ENCODE results near the gene GRM8.

Gene GRM8

GRCh38 chr7:126728967-126729366, 523.8 kb downstream of the GRM8 start:
- Histone ChIP-seq H2BK15ac (ENCODE audit: low read depth, poor library complexity, severe bottlenecking) (no peak overlapping the region), H3K4me1 (ENCODE audit: control insufficient read depth, insufficient read depth, low read depth, low read length) (peaks cover 3% of the 10 kb centered on the region), H3K27me3 (ENCODE audit: control insufficient read depth in 1 of 2, insufficient read depth in 1 of 2, low read length in 2 of 2) (no peaks in the 10 kb centered on the region), H4K8ac (ENCODE audit: low read length) (peak overlapping the region; percentile 30), H2BK12ac (ENCODE audit: low read length in 2 of 2) (peak overlapping the region in 1 of 2 experiments; percentile 72), H3K4ac (ENCODE audit: low read depth in 1 of 2, low read length in 2 of 2) (no peak overlapping the region), H3K18ac (ENCODE audit: low read depth in 1 of 2, low read length in 2 of 2) (peak overlapping the region in 1 of 2 experiments; percentile 5), H3K4me3 (ENCODE audit: insufficient read depth in 1 of 2, low read depth in 1 of 2, low read length in 2 of 2) (no peak overlapping the region), H3K27ac (ENCODE audit: low read length, poor library complexity, severe bottlenecking) (no peak overlapping the region), H2BK120ac (ENCODE audit: low read depth, low read length) (no peak overlapping the region), H3K36me3 (ENCODE audit: control insufficient read depth in 1 of 2, insufficient read depth in 2 of 2, low read depth in 1 of 2, low read length in 2 of 2) (no peaks in the 10 kb centered on the region), H2AFZ (ENCODE audit: low read depth, low read length) (peak overlapping the region; percentile 27), H3K23ac (ENCODE audit: low read length in 2 of 2) (no peak overlapping the region), H3K4me2 (ENCODE audit: low read length, poor library complexity, severe bottlenecking) (no peak overlapping the region), H3K14ac (ENCODE audit: low read length in 2 of 2) (peak overlapping the region in 1 of 2 experiments; percentile 60), H3K9ac (ENCODE audit: low read length) (no peak overlapping the region), H2BK5ac (ENCODE audit: low read depth, low read length, poor library complexity, severe bottlenecking) (no peak overlapping the region), H4K91ac (ENCODE audit: low read length) (peak overlapping the region; percentile 2), H3K79me1 (replicated peaks; ENCODE audit: low read length, poor library complexity, severe bottlenecking) (no peaks in the 10 kb centered on the region), H2AK5ac (ENCODE audit: low read length, severe bottlenecking) (no peak overlapping the region), H3K9me3 (ENCODE audit: control insufficient read depth, low read length) (no peaks in the 10 kb centered on the region)
- no peak for DNase-seq
- WGBS, result 75% methylated on average over 2 of the region's 2 CpGs

- Histone ChIP-seq H2BK5ac (ENCODE audit: low read depth, low read length, poor library complexity, severe bottlenecking) (no peak overlapping the region), H3K23ac (ENCODE audit: low read length in 2 of 2) (no peak overlapping the region), H3K79me1 (replicated peaks; ENCODE audit: low read length, poor library complexity, severe bottlenecking) (no peaks in the 10 kb centered on the region), H4K91ac (ENCODE audit: low read length) (no peak overlapping the region), H4K8ac (ENCODE audit: low read length) (no peak overlapping the region), H3K4ac (ENCODE audit: low read depth in 1 of 2, low read length in 2 of 2) (no peak overlapping the region), H3K4me2 (ENCODE audit: low read length, poor library complexity, severe bottlenecking) (no peak overlapping the region), H3K14ac (ENCODE audit: low read length in 2 of 2) (no peak overlapping the region), H3K4me3 (ENCODE audit: insufficient read depth in 1 of 2, low read depth in 1 of 2, low read length in 2 of 2) (no peak overlapping the region), H3K9ac (ENCODE audit: low read length) (no peak overlapping the region), H3K27ac (ENCODE audit: low read length, poor library complexity, severe bottlenecking) (peak overlapping the region; percentile 2), H3K36me3 (ENCODE audit: control insufficient read depth in 1 of 2, insufficient read depth in 2 of 2, low read depth in 1 of 2, low read length in 2 of 2) (no peaks in the 10 kb centered on the region), H3K27me3 (ENCODE audit: control insufficient read depth in 1 of 2, insufficient read depth in 1 of 2, low read length in 2 of 2) (no peaks in the 10 kb centered on the region), H3K18ac (ENCODE audit: low read depth in 1 of 2, low read length in 2 of 2) (peak overlapping the region in 1 of 2 experiments; percentile 77), H2BK12ac (ENCODE audit: low read length in 2 of 2) (peak overlapping the region in 1 of 2 experiments; percentile 37), H3K4me1 (ENCODE audit: control insufficient read depth, insufficient read depth, low read depth, low read length) (peaks cover 3% of the 10 kb centered on the region), H2AFZ (ENCODE audit: low read depth, low read length) (peak overlapping the region; percentile 20), H2AK5ac (ENCODE audit: low read length, severe bottlenecking) (no peak overlapping the region), H2BK15ac (ENCODE audit: low read depth, poor library complexity, severe bottlenecking) (no peak overlapping the region), H2BK120ac (ENCODE audit: low read depth, low read length) (no peak overlapping the region), H3K9me3 (ENCODE audit: control insufficient read depth, low read length) (no peaks in the 10 kb centered on the region)
- 34% methylated on average over 5 of the region's 5 CpGs for WGBS
- DNase-seq, result peak; percentile 62
Observed at GRCh38 chr7:126727930-126728391, 524.8 kb downstream of the GRM8 start.

- Histone ChIP-seq H2BK5ac (ENCODE audit: low read depth, low read length, poor library complexity, severe bottlenecking) (no peak overlapping the region), H4K8ac (ENCODE audit: low read length) (no peak overlapping the region), H3K9ac (ENCODE audit: low read length) (no peak overlapping the region), H3K18ac (ENCODE audit: low read depth in 1 of 2, low read length in 2 of 2) (no peak overlapping the region), H2BK12ac (ENCODE audit: low read length in 2 of 2) (no peak overlapping the region), H4K91ac (ENCODE audit: low read length) (no peak overlapping the region), H3K23ac (ENCODE audit: low read length in 2 of 2) (no peak overlapping the region), H3K79me1 (replicated peaks; ENCODE audit: low read length, poor library complexity, severe bottlenecking) (no peaks in the 10 kb centered on the region), H3K4me1 (ENCODE audit: control insufficient read depth, insufficient read depth, low read depth, low read length) (peaks cover 3% of the 10 kb centered on the region), H2BK15ac (ENCODE audit: low read depth, poor library complexity, severe bottlenecking) (no peak overlapping the region), H3K4me3 (ENCODE audit: insufficient read depth in 1 of 2, low read depth in 1 of 2, low read length in 2 of 2) (no peak overlapping the region), H2AFZ (ENCODE audit: low read depth, low read length) (no peak overlapping the region), H3K27ac (ENCODE audit: low read length, poor library complexity, severe bottlenecking) (peak overlapping the region; percentile 30), H3K14ac (ENCODE audit: low read length in 2 of 2) (no peak overlapping the region), H2BK120ac (ENCODE audit: low read depth, low read length) (no peak overlapping the region), H3K4me2 (ENCODE audit: low read length, poor library complexity, severe bottlenecking) (no peak overlapping the region), H2AK5ac (ENCODE audit: low read length, severe bottlenecking) (no peak overlapping the region), H3K36me3 (ENCODE audit: control insufficient read depth in 1 of 2, insufficient read depth in 2 of 2, low read depth in 1 of 2, low read length in 2 of 2) (no peaks in the 10 kb centered on the region), H3K27me3 (ENCODE audit: control insufficient read depth in 1 of 2, insufficient read depth in 1 of 2, low read length in 2 of 2) (no peaks in the 10 kb centered on the region), H3K9me3 (ENCODE audit: control insufficient read depth, low read length) (no peaks in the 10 kb centered on the region), H3K4ac (ENCODE audit: low read depth in 1 of 2, low read length in 2 of 2) (no peak overlapping the region)
- WGBS, result 88% methylated on average over 4 of the region's 4 CpGs
- no peak for DNase-seq
Observed at GRCh38 chr7:126723966-126724544, 528.7 kb downstream of the GRM8 start.

- H3K14ac ChIP-seq (ENCODE audit: low read length in 2 of 2), result no peak overlapping the region
- H3K18ac ChIP-seq (ENCODE audit: low read depth in 1 of 2, low read length in 2 of 2), result no peak overlapping the region
- no peak overlapping the region for H4K91ac ChIP-seq (ENCODE audit: low read length)
- no peak overlapping the region for H2AK5ac ChIP-seq (ENCODE audit: low read length, severe bottlenecking)
- no peak overlapping the region for H2BK5ac ChIP-seq (ENCODE audit: low read depth, low read length, poor library complexity, severe bottlenecking)
- H3K27me3 ChIP-seq (ENCODE audit: control insufficient read depth in 1 of 2, insufficient read depth in 1 of 2, low read length in 2 of 2), result no peaks in the 10 kb centered on the region
- 91% methylated on average over 2 of the region's 2 CpGs for WGBS
- H3K36me3 ChIP-seq (ENCODE audit: control insufficient read depth in 1 of 2, insufficient read depth in 2 of 2, low read depth in 1 of 2, low read length in 2 of 2), result no peaks in the 10 kb centered on the region
- no peaks in the 10 kb centered on the region for H3K4me1 ChIP-seq (ENCODE audit: control insufficient read depth, insufficient read depth, low read depth, low read length)
- H3K9ac ChIP-seq (ENCODE audit: low read length), result no peak overlapping the region
- no peak for DNase-seq
- H3K23ac ChIP-seq (ENCODE audit: low read length in 2 of 2), result no peak overlapping the region
- H3K4ac ChIP-seq (ENCODE audit: low read depth in 1 of 2, low read length in 2 of 2), result no peak overlapping the region
- no peak overlapping the region for H3K4me2 ChIP-seq (ENCODE audit: low read length, poor library complexity, severe bottlenecking)
- no peak overlapping the region for H2AFZ ChIP-seq (ENCODE audit: low read depth, low read length)
- H3K9me3 ChIP-seq (ENCODE audit: control insufficient read depth, low read length), result no peaks in the 10 kb centered on the region
- no peak overlapping the region for H2BK120ac ChIP-seq (ENCODE audit: low read depth, low read length)
- no peak overlapping the region for H4K8ac ChIP-seq (ENCODE audit: low read length)
- H3K4me3 ChIP-seq (ENCODE audit: insufficient read depth in 1 of 2, low read depth in 1 of 2, low read length in 2 of 2), result no peak overlapping the region
- H3K79me1 ChIP-seq (replicated peaks; ENCODE audit: low read length, poor library complexity, severe bottlenecking), result no peaks in the 10 kb centered on the region
- no peak overlapping the region for H2BK12ac ChIP-seq (ENCODE audit: low read length in 2 of 2)
- no peak overlapping the region for H2BK15ac ChIP-seq (ENCODE audit: low read depth, poor library complexity, severe bottlenecking)
- no peak overlapping the region for H3K27ac ChIP-seq (ENCODE audit: low read length, poor library complexity, severe bottlenecking)
Observed at GRCh38 chr7:126720232-126720631, 532.5 kb downstream of the GRM8 start.

Measured in mesenchymal stem cell (in vitro differentiated cells and primary cell).